PC-9 (cell line): Measurements from ENCODE around the gene SLC66A2. TPM values are rescaled to one million over a fixed set of nuclear protein-coding genes. Genes with fewer than 3 reads are reported as not detected.
"Not testable (repeated sequence)": the region's sequence is repeated elsewhere in the genome, so short reads cannot be mapped to it uniquely, and the experiment has no call there.

Experiments
- BruUV-seq: library from RNA; stranded (reverse); fragments of 400-500 nt; replicated peaks from 2 replicates; lab custom pipeline; 2021; lab: Mats Ljungman, UMichigan
- CTCF ChIA-PET: fragments of 300-600 bp; sonication (Branson Sonifier 250); formaldehyde crosslinking; loops from one replicate; lab custom pipeline; 2022; ENCODE audit warnings: antibody characterized with exemption; lab: Charles Lee
- POLR2A ChIA-PET: fragments of 300-600 bp; sonication (Branson Sonifier 250); formaldehyde crosslinking; loops from one replicate; lab custom pipeline; 2022; ENCODE audit warnings: antibody characterized with exemption; ENCODE audit not compliant: unreplicated experiment; lab: Charles Lee
- DNase-seq, 2 experiments: peaks; one replicate each; pipeline versions ENCODE4 v3.0.0 to v3.0.0-alpha.2; 2015 to 2022; ENCODE audit warnings: mixed read lengths in 1 of 2
- H2AFZ ChIP-seq: fragments of 200-600 bp; sonication (generic); 2 replicates; pipeline ENCODE4 v1.8.1; 2017; ENCODE audit warnings: antibody characterized with exemption
- H3F3A ChIP-seq: fragments of 200-600 bp; sonication (generic); 2 replicates; pipeline ENCODE4 v1.8.1; 2017; ENCODE audit warnings: antibody characterized with exemption, mild to moderate bottlenecking, low read depth; ENCODE audit not compliant: insufficient read depth
- H3K27ac ChIP-seq: fragments of 200-600 bp; sonication (generic); 2 replicates; pipeline ENCODE4 v1.6.1; 2016; ENCODE audit warnings: mixed run types
- H3K27me3 ChIP-seq: fragments of 200-600 bp; sonication (generic); 2 replicates; pipeline ENCODE4 v1.6.1; 2016; ENCODE audit warnings: low read depth, mixed run types; ENCODE audit not compliant: insufficient read depth
- H3K36me3 ChIP-seq: fragments of 200-600 bp; sonication (generic); 2 replicates; pipeline ENCODE4 v1.6.1; 2016; ENCODE audit warnings: low read depth, mixed run types
- H3K4me1 ChIP-seq: fragments of 200-600 bp; sonication (generic); replicated peaks from 2 replicates; pipeline ENCODE4 v1.6.1; 2016; ENCODE audit warnings: mixed run types; ENCODE audit not compliant: insufficient read depth
- H3K4me2 ChIP-seq: fragments of 200-600 bp; sonication (generic); 2 replicates; pipeline ENCODE4 v1.6.1; 2017; ENCODE audit warnings: mixed run types
- H3K4me3 ChIP-seq: fragments of 200-600 bp; sonication (generic); 2 replicates; pipeline ENCODE4 v1.6.1; 2016; ENCODE audit warnings: mixed run types
- H3K79me2 ChIP-seq: fragments of 200-600 bp; sonication (generic); 2 replicates; pipeline ENCODE4 v1.6.1; 2017; ENCODE audit warnings: low read depth, mixed run types
- H3K9me2 ChIP-seq: fragments of 200-600 bp; sonication (generic); 2 replicates; pipeline ENCODE4 v1.8.1; 2017; ENCODE audit warnings: mild to moderate bottlenecking; ENCODE audit not compliant: insufficient read depth
- H3K9me3 ChIP-seq: fragments of 200-600 bp; sonication (generic); 2 replicates; pipeline ENCODE4 v1.8.1; 2016; ENCODE audit warnings: low read depth; ENCODE audit not compliant: insufficient read depth
- H4K20me1 ChIP-seq: fragments of 200-600 bp; sonication (generic); 2 replicates; pipeline ENCODE4 v1.8.1; 2017; ENCODE audit not compliant: insufficient read depth
- CTCF ChIP-seq: fragments of 200-600 bp; sonication (generic); conservative IDR thresholded peaks from 2 replicates; pipeline ENCODE4 v1.6.1; 2017; ENCODE audit warnings: mixed run types, antibody characterized with exemption, mild to moderate bottlenecking, moderate library complexity
- EZH2 ChIP-seq: fragments of 200-600 bp; sonication (generic); IDR thresholded peaks from 2 replicates; pipeline ENCODE4 v1.8.0; 2017; ENCODE audit warnings: antibody characterized with exemption, low read depth
- intact Hi-C: fragments of 100-400 bp; cut with micrococcal nuclease; formaldehyde crosslinking; loops from one replicate; pipeline ENCODE4 v1.10.0; 2022; ENCODE audit not compliant: unreplicated experiment
- total RNA-seq: library from RNA; stranded (reverse); gene quantifications from 2 replicates; pipeline ENCODE4 v1.2.3, GENCODE V29; 2021

SLC66A2 gene
- total RNA-seq, 1 experiment from 2014 or later: 24.3 TPM

- intact Hi-C loops: no loop called here
- Histone ChIP-seq H3K4me2 (no peak overlapping the region), H3K4me3 (no peak overlapping the region), H3K27ac (no peak overlapping the region), H2AFZ (no peak overlapping the region), H3K36me3 (no peaks in the 10 kb centered on the region), H3F3A (no peaks in the 10 kb centered on the region), H3K27me3 (peaks cover 33% of the 10 kb centered on the region), H3K9me2 (no peaks in the 10 kb centered on the region), H3K79me2 (no peaks in the 10 kb centered on the region), H3K4me1 (no peaks in the 10 kb centered on the region), H4K20me1 (no peaks in the 10 kb centered on the region), H3K9me3 (no peaks in the 10 kb centered on the region)
- POLR2A ChIA-PET: no interaction called here
- CTCF ChIA-PET: no interaction called here
- no peak for TF ChIP-seq EZH2
- no peak for TF ChIP-seq CTCF
- DNase-seq: no peak
- BruUV-seq: no TSS peak
Observed at GRCh38 chr18:79879566-79879965, 71.9 kb downstream of the SLC66A2 start.

GRCh38 chr18:79878741-79879378, 72.6 kb downstream of the SLC66A2 start:
- Histone ChIP-seq H3K9me2 (no peaks in the 10 kb centered on the region), H3K4me3 (no peak overlapping the region), H3K27ac (no peak overlapping the region), H3K27me3 (peaks cover 33% of the 10 kb centered on the region), H3K79me2 (no peaks in the 10 kb centered on the region), H4K20me1 (no peaks in the 10 kb centered on the region), H2AFZ (no peak overlapping the region), H3K9me3 (no peaks in the 10 kb centered on the region), H3K36me3 (no peaks in the 10 kb centered on the region), H3K4me2 (no peak overlapping the region), H3F3A (no peaks in the 10 kb centered on the region), H3K4me1 (no peaks in the 10 kb centered on the region)
- DNase-seq: no peak
- BruUV-seq: no TSS peak
- POLR2A ChIA-PET: no interaction called here
- CTCF ChIA-PET: no interaction called here
- intact Hi-C loops: no loop called here
- TF ChIP-seq CTCF (no peak), EZH2 (no peak)

GRCh38 chr18:79878246-79878645, 73.2 kb downstream of the SLC66A2 start:
- H3K4me3 ChIP-seq, H3K4me2 ChIP-seq, H3K4me1 ChIP-seq, H3F3A ChIP-seq, H4K20me1 ChIP-seq, H3K27ac ChIP-seq, BruUV-seq, CTCF ChIA-PET, H2AFZ ChIP-seq, POLR2A ChIA-PET, H3K9me2 ChIP-seq, H3K79me2 ChIP-seq, intact Hi-C loops, DNase-seq, H3K36me3 ChIP-seq, H3K9me3 ChIP-seq: not testable (repeated sequence)
- peaks cover 32% of the 10 kb centered on the region for H3K27me3 ChIP-seq
